ENCODE measurements around the gene RAPGEF2. TPM values are rescaled to one million over a fixed set of nuclear protein-coding genes. Genes with fewer than 3 reads are reported as not detected.
"Not testable (repeated sequence)": the region's sequence is repeated elsewhere in the genome, so short reads cannot be mapped to it uniquely, and the experiment has no call there.

The RAPGEF2 gene
- total and polyA plus RNA-seq, 8 donors = 3.3 to 78.1 (median 37.2) TPM

- peak in 1 of 2 donors; percentile 25 for DNase-seq
- Histone ChIP-seq H3K36me3 (no peaks in the 10 kb centered on the region), H3K4me1 (peaks cover 0 to 10% (median 0%) of the 10 kb centered on the region in 4 donors), H3K27ac (peak overlapping the region in 1 of 5 donors; percentile 38), H3K27me3 (no peaks in the 10 kb centered on the region), H3K4me3 (peak overlapping the region in 3 of 4 donors; percentile 1 to 18 (median 4)), H3K9me3 (no peaks in the 10 kb centered on the region)
- WGBS, 5 donors = 49 to 62% (median 50%) methylated on average over 6 of the region's 6 CpGs
- intact Hi-C loops (cut with DNase I; ENCODE audit: low total_unique reads) = no loop called here
- TF ChIP-seq CTCF (IDR thresholded peaks at IDR 0.05) (no peak), POLR2AphosphoS5 (IDR thresholded peaks at IDR 0.05) (no peak), EP300 (IDR thresholded peaks at IDR 0.05) (no peak), POLR2A (IDR thresholded peaks at IDR 0.05) (no peak)
These were observed 25.0 kb upstream of the RAPGEF2 start for GRCh38 chr4:159077702-159078495.

GRCh38 chr4:159079074-159079473 is 23.8 kb upstream of the RAPGEF2 start:
- no peaks in the 10 kb centered on the region for H3K9me3 ChIP-seq
- DNase-seq = no peak
- no peaks in the 10 kb centered on the region for H3K27me3 ChIP-seq
- no peak overlapping the region for H3K27ac ChIP-seq
- no peaks in the 10 kb centered on the region for H3K36me3 ChIP-seq
- TF ChIP-seq CTCF (IDR thresholded peaks at IDR 0.05) (no peak), POLR2A (IDR thresholded peaks at IDR 0.05) (no peak), POLR2AphosphoS5 (IDR thresholded peaks at IDR 0.05) (no peak), EP300 (IDR thresholded peaks at IDR 0.05) (no peak)
- H3K4me1 ChIP-seq = peaks cover 0 to 10% (median 0%) of the 10 kb centered on the region in 4 donors
- intact Hi-C loops (cut with DNase I; ENCODE audit: low total_unique reads) = no loop called here
- H3K4me3 ChIP-seq = no peak overlapping the region
- WGBS, 5 donors = 70 to 90% (median 87%) methylated on average over 2 of the region's 2 CpGs

GRCh38 chr4:159086606-159087005 is 16.3 kb upstream of the RAPGEF2 start:
- no peak overlapping the region for H3K27ac ChIP-seq
- no peak for DNase-seq
- TF ChIP-seq POLR2A (IDR thresholded peaks at IDR 0.05) (no peak), EP300 (IDR thresholded peaks at IDR 0.05) (no peak), CTCF (IDR thresholded peaks at IDR 0.05) (no peak), POLR2AphosphoS5 (IDR thresholded peaks at IDR 0.05) (no peak)
- 95 to 100% (median 98%) methylated on average over 2 of the region's 2 CpGs for WGBS, 5 donors
- intact Hi-C loops (cut with DNase I; ENCODE audit: low total_unique reads) = no loop called here
- no peaks in the 10 kb centered on the region for H3K9me3 ChIP-seq
- no peak overlapping the region for H3K4me3 ChIP-seq
- no peaks in the 10 kb centered on the region for H3K4me1 ChIP-seq
- H3K36me3 ChIP-seq = no peaks in the 10 kb centered on the region
- H3K27me3 ChIP-seq = no peaks in the 10 kb centered on the region

GRCh38 chr4:159090255-159090654 is 12.6 kb upstream of the RAPGEF2 start:
- Histone ChIP-seq H3K4me3 (no peak overlapping the region), H3K9me3 (no peaks in the 10 kb centered on the region), H3K4me1 (no peaks in the 10 kb centered on the region), H3K27me3 (no peaks in the 10 kb centered on the region), H3K36me3 (no peaks in the 10 kb centered on the region), H3K27ac (no peak overlapping the region)
- 91 to 95% (median 93%) methylated on average over 4 of the region's 4 CpGs for WGBS, 5 donors
- TF ChIP-seq POLR2A (IDR thresholded peaks at IDR 0.05) (no peak), EP300 (IDR thresholded peaks at IDR 0.05) (no peak), POLR2AphosphoS5 (IDR thresholded peaks at IDR 0.05) (no peak), CTCF (IDR thresholded peaks at IDR 0.05) (no peak)
- intact Hi-C loops (cut with DNase I; ENCODE audit: low total_unique reads) = no loop called here
- DNase-seq = no peak

- H3K27me3 ChIP-seq; DNase-seq; H3K36me3 ChIP-seq; H3K27ac ChIP-seq; intact Hi-C loops (cut with DNase I; ENCODE audit: low total_unique reads); H3K9me3 ChIP-seq; H3K4me3 ChIP-seq: not testable (repeated sequence)
- 92 to 97% (median 96%) methylated on average over 4 to 10 of the region's 11 CpGs for WGBS, 5 donors
- peaks cover 5 to 19% (median 14%) of the 10 kb centered on the region in 4 donors for H3K4me1 ChIP-seq
These were observed 8.7 kb upstream of the RAPGEF2 start for GRCh38 chr4:159094156-159094555.

Measured in stomach (tissue), 9 donors.